CD8-positive, alpha-beta memory T cell (primary cell): ENCODE data around the gene TRIM22. TPM values are rescaled to one million over a fixed set of nuclear protein-coding genes. Genes with fewer than 3 reads are reported as not detected.
"Not testable (repeated sequence)": the region's sequence is repeated elsewhere in the genome, so short reads cannot be mapped to it uniquely, and the experiment has no call there.

Experiments
- CTCF ChIA-PET: fragments of 350-600 bp; sonication (Branson Sonifier 250); formaldehyde crosslinking; loops from one replicate; lab custom pipeline; 2021; ENCODE audit warnings: antibody characterized with exemption; lab: Charles Lee
- POLR2A ChIA-PET: fragments of 350-600 bp; sonication (Branson Sonifier 250); formaldehyde crosslinking; loops from one replicate; lab custom pipeline; 2021; ENCODE audit warnings: antibody characterized with exemption; lab: Charles Lee
- DNase-seq, 5 donors: peaks; one replicate each; pipeline versions ENCODE4 v3.0.0 to v3.0.0-alpha.2; 2020 to 2022; ENCODE audit warnings: mixed read lengths in 1 of 5
- H3K27ac ChIP-seq: one replicate; pipeline ENCODE4 v1.7.0; 2013; ENCODE audit warnings: low read depth, mild to moderate bottlenecking, low read length, moderate library complexity
- H3K27me3 ChIP-seq: 2 replicates; pipeline ENCODE4 v1.7.0; 2013; ENCODE audit warnings: low read length, mild to moderate bottlenecking; ENCODE audit not compliant: insufficient read depth, poor library complexity, severe bottlenecking
- H3K36me3 ChIP-seq: 2 replicates; pipeline ENCODE4 v1.7.0; 2013; ENCODE audit warnings: mild to moderate bottlenecking, low read length, moderate library complexity; ENCODE audit not compliant: insufficient read depth
- H3K4me1 ChIP-seq: 2 replicates; pipeline ENCODE4 v1.7.0; 2013; ENCODE audit warnings: mild to moderate bottlenecking, low read length, moderate library complexity; ENCODE audit not compliant: insufficient read depth
- H3K4me3 ChIP-seq: 2 replicates; pipeline ENCODE4 v1.7.0; 2013; ENCODE audit warnings: mild to moderate bottlenecking, low read length
- H3K9me3 ChIP-seq: 2 replicates; pipeline ENCODE4 v1.7.0; 2013; ENCODE audit warnings: mild to moderate bottlenecking, low read length
- H3K27ac Mint-ChIP-seq, 8 donors: one replicate each; pipeline ENCODE4 v1.8.0; 2020 to 2021; ENCODE audit warnings: mixed read lengths in 8 of 8, mild to moderate bottlenecking in 6 of 8, inconsistent platforms in 3 of 8, moderate library complexity in 3 of 8
- H3K27me3 Mint-ChIP-seq, 2 donors: one replicate each; pipeline ENCODE4 v1.8.0; 2020 to 2021; ENCODE audit warnings: mixed read lengths in 2 of 2, mild to moderate bottlenecking in 1 of 2, moderate library complexity in 1 of 2
- H3K36me3 Mint-ChIP-seq, 3 donors: one replicate each; pipeline ENCODE4 v1.8.0; 2020 to 2021; ENCODE audit warnings: mixed read lengths in 3 of 3, inconsistent platforms in 1 of 3, mild to moderate bottlenecking in 1 of 3
- H3K4me1 Mint-ChIP-seq, 3 donors: one replicate each; pipeline ENCODE4 v1.8.0; 2020 to 2021; ENCODE audit warnings: mixed read lengths in 3 of 3, inconsistent platforms in 1 of 3, mild to moderate bottlenecking in 1 of 3
- H3K4me3 Mint-ChIP-seq, 7 donors: one replicate each; pipeline ENCODE4 v1.8.0; 2020 to 2021; ENCODE audit warnings: mixed read lengths in 7 of 7, mild to moderate bottlenecking in 6 of 7, moderate library complexity in 4 of 7, inconsistent platforms in 2 of 7
- H3K9me3 Mint-ChIP-seq, 5 donors: one replicate each; pipeline ENCODE4 v1.8.0; 2020 to 2022; ENCODE audit warnings: mixed read lengths in 5 of 5, mild to moderate bottlenecking in 3 of 5, moderate library complexity in 2 of 5, inconsistent platforms in 1 of 5
- polyA plus RNA-seq: library from polyadenylated mRNA; unstranded; fragments of 300-500 nt; fragmentation: Illumina TruSeq; gene quantifications from one replicate; pipeline ENCODE4 v1.2.3, GENCODE V29; 2021
- total RNA-seq, 2 experiments: library from RNA; stranded (reverse); gene quantifications; one replicate each; pipeline ENCODE4 v1.2.3, GENCODE V29; 2021

Gene TRIM22
- total and polyA plus RNA-seq, 3 experiments from 2014 or later = 105 to 163 (median 105) TPM

GRCh38 chr11:5665051-5665570 lies 24.5 kb upstream of the TRIM22 start:
- CTCF ChIA-PET = no interaction called here
- peak overlapping the region in 1 of 8 donors; percentile 68 for H3K27ac Mint-ChIP-seq
- H3K4me1 Mint-ChIP-seq = no peaks in the 10 kb centered on the region

GRCh38 chr11:5665746-5666401 lies 23.7 kb upstream of the TRIM22 start:
- no peak for DNase-seq
- Histone ChIP-seq H3K27ac (no peak overlapping the region), H3K4me1 (no peaks in the 10 kb centered on the region), H3K9me3 (no peaks in the 10 kb centered on the region), H3K36me3 (peaks cover 35% of the 10 kb centered on the region), H3K4me3 (no peak overlapping the region), H3K27me3 (no peaks in the 10 kb centered on the region)
- H3K9me3 Mint-ChIP-seq = no peaks in the 10 kb centered on the region
- H3K27ac Mint-ChIP-seq = peak overlapping the region in 2 of 8 donors; percentile 45 to 48
- ChIA-PET POLR2A (no interaction called here), CTCF (no interaction called here)
- H3K4me1 Mint-ChIP-seq = no peaks in the 10 kb centered on the region
- H3K4me3 Mint-ChIP-seq = no peak overlapping the region
- H3K36me3 Mint-ChIP-seq = peaks cover 0 to 67% (median 29%) of the 10 kb centered on the region in 3 donors
- H3K27me3 Mint-ChIP-seq = no peaks in the 10 kb centered on the region

More at GRCh38 chr11:5665051-5665570, 24.5 kb upstream of the TRIM22 start:
- H3K4me3 ChIP-seq = no peak overlapping the region
- H3K36me3 Mint-ChIP-seq = peaks cover 0 to 59% (median 29%) of the 10 kb centered on the region in 3 donors
- H3K9me3 Mint-ChIP-seq = no peaks in the 10 kb centered on the region
- no peak overlapping the region for H3K27ac ChIP-seq
- DNase-seq = no peak
- H3K27me3 Mint-ChIP-seq = no peaks in the 10 kb centered on the region
- no peaks in the 10 kb centered on the region for H3K4me1 ChIP-seq
- peaks cover 30% of the 10 kb centered on the region for H3K36me3 ChIP-seq
- POLR2A ChIA-PET = no interaction called here
- H3K9me3 ChIP-seq = no peaks in the 10 kb centered on the region
- no peaks in the 10 kb centered on the region for H3K27me3 ChIP-seq
- no peak overlapping the region for H3K4me3 Mint-ChIP-seq

- DNase-seq = no peak
- Histone ChIP-seq H3K4me1 (no peaks in the 10 kb centered on the region), H3K36me3 (peaks cover 36% of the 10 kb centered on the region), H3K27me3 (no peaks in the 10 kb centered on the region), H3K9me3 (no peaks in the 10 kb centered on the region), H3K4me3 (no peak overlapping the region), H3K27ac (no peak overlapping the region)
- H3K36me3 Mint-ChIP-seq = peaks cover 0 to 72% (median 28%) of the 10 kb centered on the region in 3 donors
- ChIA-PET CTCF (no interaction called here), POLR2A (no interaction called here)
- H3K27me3 Mint-ChIP-seq = no peaks in the 10 kb centered on the region
- H3K9me3 Mint-ChIP-seq = no peaks in the 10 kb centered on the region
- peak overlapping the region in 1 of 8 donors; percentile 18 for H3K27ac Mint-ChIP-seq
- peaks cover 0 to 4% (median 0%) of the 10 kb centered on the region in 3 donors for H3K4me1 Mint-ChIP-seq
- H3K4me3 Mint-ChIP-seq = no peak overlapping the region
Measured at GRCh38 chr11:5666402-5666793, 23.2 kb upstream of the TRIM22 start.

- Histone ChIP-seq H3K4me3 (no peak overlapping the region), H3K36me3 (peaks cover 12% of the 10 kb centered on the region), H3K27me3 (no peaks in the 10 kb centered on the region), H3K4me1 (peaks cover 3% of the 10 kb centered on the region), H3K9me3 (no peaks in the 10 kb centered on the region), H3K27ac (no peak overlapping the region)
- H3K4me3 Mint-ChIP-seq = no peak overlapping the region
- peaks cover 0 to 1% (median 0%) of the 10 kb centered on the region in 5 donors for H3K9me3 Mint-ChIP-seq
- peaks cover 6 to 60% (median 19%) of the 10 kb centered on the region in 3 donors for H3K36me3 Mint-ChIP-seq
- H3K4me1 Mint-ChIP-seq = peaks cover 15 to 30% (median 24%) of the 10 kb centered on the region in 3 donors
- DNase-seq = no peak
- CTCF ChIA-PET = no interaction called here
- POLR2A ChIA-PET = no interaction called here
- H3K27ac Mint-ChIP-seq = no peak overlapping the region
- no peaks in the 10 kb centered on the region for H3K27me3 Mint-ChIP-seq
Measured at GRCh38 chr11:5671831-5672230, 17.8 kb upstream of the TRIM22 start.

GRCh38 chr11:5674391-5674790 lies 15.2 kb upstream of the TRIM22 start:
- Histone ChIP-seq H3K27ac (no peak overlapping the region), H3K4me1 (peaks cover 3% of the 10 kb centered on the region), H3K4me3 (no peak overlapping the region), H3K9me3 (no peaks in the 10 kb centered on the region), H3K27me3 (no peaks in the 10 kb centered on the region), H3K36me3 (peaks cover 25% of the 10 kb centered on the region)
- Mint-ChIP-seq H3K4me3 (no peak overlapping the region), H3K9me3 (peaks cover 0 to 1% (median 0%) of the 10 kb centered on the region in 5 donors), H3K27ac (peak overlapping the region in 3 of 8 donors; percentile 12 to 56 (median 42)), H3K36me3 (peaks cover 21 to 62% (median 22%) of the 10 kb centered on the region in 3 donors), H3K4me1 (peaks cover 22 to 40% (median 33%) of the 10 kb centered on the region in 3 donors), H3K27me3 (no peaks in the 10 kb centered on the region)
- DNase-seq = no peak
- CTCF ChIA-PET = no interaction called here
- POLR2A ChIA-PET = no interaction called here

DNA sequence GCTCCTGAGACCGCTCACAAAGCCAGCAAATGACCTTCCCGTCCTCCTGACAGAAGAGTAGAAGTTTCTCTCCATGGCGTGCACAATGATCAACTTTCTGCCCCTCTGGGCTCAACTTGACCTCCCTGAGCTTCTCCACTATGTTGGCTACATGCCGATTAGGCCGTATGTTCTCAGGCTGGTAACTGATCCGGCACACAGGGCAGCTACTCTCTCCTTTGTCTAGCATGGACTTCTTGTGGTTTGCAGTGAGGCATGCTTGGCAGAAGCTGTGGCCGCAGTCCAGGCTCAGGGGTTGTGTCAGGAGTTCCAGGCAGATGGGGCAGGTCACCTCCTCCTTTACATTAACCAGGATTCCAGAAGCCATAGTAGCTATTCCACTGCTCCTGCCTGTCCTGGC lies 9.8 kb upstream of the TRIM22 start:
- Histone ChIP-seq H3K4me1 (peaks cover 6% of the 10 kb centered on the region), H3K9me3 (no peaks in the 10 kb centered on the region), H3K36me3 (peaks cover 26% of the 10 kb centered on the region), H3K27ac (no peak overlapping the region), H3K27me3 (no peaks in the 10 kb centered on the region), H3K4me3 (no peak overlapping the region)
- H3K4me1 Mint-ChIP-seq = peaks cover 36 to 54% (median 54%) of the 10 kb centered on the region in 3 donors
- H3K27me3 Mint-ChIP-seq = no peaks in the 10 kb centered on the region
- peaks cover 0 to 1% (median 0%) of the 10 kb centered on the region in 5 donors for H3K9me3 Mint-ChIP-seq
- H3K36me3 Mint-ChIP-seq = peaks cover 20 to 55% (median 21%) of the 10 kb centered on the region in 3 donors
- no peak for DNase-seq
- H3K4me3 Mint-ChIP-seq = no peak overlapping the region
- H3K27ac Mint-ChIP-seq = peak overlapping the region in 3 of 8 donors; percentile 12 to 40 (median 19)
- ChIA-PET CTCF (no interaction called here), POLR2A (interaction anchor here (1.0 kb wide), 1 partner anchor 8 kb away, joined by 3 read pairs; no protein-coding TSS in a partner anchor)

DNA sequence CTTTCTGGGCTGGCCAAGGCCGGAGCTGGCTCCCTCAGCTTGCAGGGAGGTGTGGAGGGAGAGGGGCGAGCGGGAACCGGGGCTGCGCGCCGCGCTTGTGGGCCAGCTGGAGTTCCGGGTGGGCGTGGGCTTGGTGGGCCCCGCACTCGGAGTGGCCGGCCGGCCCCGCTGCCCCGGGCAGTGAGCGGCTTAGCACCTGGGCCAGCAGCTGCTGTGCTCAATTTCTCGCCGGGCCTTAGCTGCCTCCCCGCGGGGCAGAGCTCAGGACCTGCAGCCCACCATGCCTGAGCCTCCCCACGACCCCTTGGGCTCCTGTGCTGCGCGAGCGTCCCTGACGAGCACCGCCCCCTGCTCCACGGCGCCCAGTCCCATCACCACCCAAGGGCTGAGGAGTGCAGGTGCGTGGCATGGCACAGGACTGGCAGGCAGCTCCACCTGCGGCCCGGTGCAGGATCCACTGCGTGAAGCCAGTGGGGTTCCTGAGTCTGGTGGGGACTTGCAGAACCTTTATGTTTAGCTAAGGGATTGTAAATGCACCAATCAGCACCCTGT lies 6.6 kb upstream of the TRIM22 start:
- H3K4me3 ChIP-seq, H3K9me3 ChIP-seq, H3K27me3 ChIP-seq, H3K27ac ChIP-seq, H3K4me1 ChIP-seq, H3K9me3 Mint-ChIP-seq, H3K27me3 Mint-ChIP-seq, POLR2A ChIA-PET, DNase-seq: not testable (repeated sequence)
- Mint-ChIP-seq H3K4me1 (peaks cover 51 to 69% (median 69%) of the 10 kb centered on the region in 3 donors), H3K27ac (peak overlapping the region in 2 of 8 donors; percentile 94 to 99), H3K4me3 (peak overlapping the region in 5 of 7 donors; percentile 89 to 97 (median 91)), H3K36me3 (peaks cover 16 to 43% (median 16%) of the 10 kb centered on the region in 3 donors)
- CTCF ChIA-PET = interaction anchor here (0.8 to 5.3 kb wide), 5 partner anchors 18 to 82 kb away, joined by 3 to 23 read pairs (median 10); partner anchors contain the start of gene TRIM34
- peaks cover 23% of the 10 kb centered on the region for H3K36me3 ChIP-seq

GRCh38 chr11:5683620-5684019 lies 6.0 kb upstream of the TRIM22 start:
- H3K27ac ChIP-seq, H3K9me3 ChIP-seq, H3K9me3 Mint-ChIP-seq, H3K27me3 Mint-ChIP-seq, POLR2A ChIA-PET, H3K27me3 ChIP-seq: not testable (repeated sequence)
- Mint-ChIP-seq H3K27ac (peak overlapping the region; percentile 88 to 100 (median 97)), H3K4me1 (peaks cover 52 to 74% (median 73%) of the 10 kb centered on the region in 3 donors), H3K36me3 (peaks cover 10 to 37% (median 10%) of the 10 kb centered on the region in 3 donors), H3K4me3 (peak overlapping the region; percentile 89 to 98 (median 93))
- H3K36me3 ChIP-seq = peaks cover 16% of the 10 kb centered on the region
- H3K4me3 ChIP-seq = peak overlapping the region; percentile 72
- H3K4me1 ChIP-seq = peaks cover 15% of the 10 kb centered on the region
- CTCF ChIA-PET = interaction anchor here (1.4 to 5.3 kb wide), 6 partner anchors 17 to 82 kb away, joined by 3 to 23 read pairs (median 8); no protein-coding TSS in a partner anchor
- DNase-seq = peak in 3 of 5 donors; percentile 27 to 37 (median 31)
